GM23338 (cell line): ENCODE results near the gene EXPH5.

Source experiments
- EZH2 ChIP-seq: fragments of 200-600 bp; sonication (generic); IDR thresholded peaks from one replicate; pipeline ENCODE4 v1.8.0; 2017; ENCODE audit warnings: antibody characterized with exemption, mild to moderate bottlenecking, low read depth; ENCODE audit not compliant: unreplicated experiment
- EZH2phosphoT487 ChIP-seq: fragments of 200-600 bp; sonication (generic); IDR thresholded peaks from one replicate; pipeline ENCODE4 v1.8.1; 2018; ENCODE audit warnings: antibody characterized with exemption; ENCODE audit not compliant: unreplicated experiment
- JUNB ChIP-seq: IDR thresholded peaks from one replicate; pipeline ENCODE4 v1.6.1; 2016; ENCODE audit warnings: antibody characterized with exemption; ENCODE audit not compliant: unreplicated experiment
- REST ChIP-seq: IDR thresholded peaks from one replicate; pipeline ENCODE4 v1.6.1; 2018; ENCODE audit warnings: antibody characterized with exemption; ENCODE audit not compliant: unreplicated experiment
- STAT1 ChIP-seq: IDR thresholded peaks from one replicate; pipeline ENCODE4 v1.6.1; 2016; ENCODE audit warnings: antibody characterized with exemption; ENCODE audit not compliant: unreplicated experiment
- TF ChIP-seq, protein P1 (sequence below), 2 experiments: fragments of 200-600 bp in 1 of 2; sonication (generic) in 1 of 2; conservative IDR thresholded peaks; 2 replicates each; pipeline versions ENCODE4 v1.5.1 to v1.6.1; 2016 to 2017; ENCODE audit warnings: antibody characterized with exemption in 2 of 2, low read depth in 2 of 2, mild to moderate bottlenecking in 2 of 2, moderate library complexity in 1 of 2

GRCh38 chr11:108622341-108622740 lies 28.8 kb upstream of the EXPH5 start:
- TF ChIP-seq, protein P1, sequence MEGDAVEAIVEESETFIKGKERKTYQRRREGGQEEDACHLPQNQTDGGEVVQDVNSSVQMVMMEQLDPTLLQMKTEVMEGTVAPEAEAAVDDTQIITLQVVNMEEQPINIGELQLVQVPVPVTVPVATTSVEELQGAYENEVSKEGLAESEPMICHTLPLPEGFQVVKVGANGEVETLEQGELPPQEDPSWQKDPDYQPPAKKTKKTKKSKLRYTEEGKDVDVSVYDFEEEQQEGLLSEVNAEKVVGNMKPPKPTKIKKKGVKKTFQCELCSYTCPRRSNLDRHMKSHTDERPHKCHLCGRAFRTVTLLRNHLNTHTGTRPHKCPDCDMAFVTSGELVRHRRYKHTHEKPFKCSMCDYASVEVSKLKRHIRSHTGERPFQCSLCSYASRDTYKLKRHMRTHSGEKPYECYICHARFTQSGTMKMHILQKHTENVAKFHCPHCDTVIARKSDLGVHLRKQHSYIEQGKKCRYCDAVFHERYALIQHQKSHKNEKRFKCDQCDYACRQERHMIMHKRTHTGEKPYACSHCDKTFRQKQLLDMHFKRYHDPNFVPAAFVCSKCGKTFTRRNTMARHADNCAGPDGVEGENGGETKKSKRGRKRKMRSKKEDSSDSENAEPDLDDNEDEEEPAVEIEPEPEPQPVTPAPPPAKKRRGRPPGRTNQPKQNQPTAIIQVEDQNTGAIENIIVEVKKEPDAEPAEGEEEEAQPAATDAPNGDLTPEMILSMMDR (conservative IDR thresholded peaks at IDR 0.05; ENCODE audit: low read depth in 2 of 2), result no peak
- TF ChIP-seq REST (no peak), STAT1 (no peak), JUNB (no peak), EZH2phosphoT487 (no peak), EZH2 (no peak)
